C4-2B (cell line): ENCODE measurements around the gene VAMP4.

Source experiments
- CTCF ChIP-seq: fragments of 450-650 bp; conservative IDR thresholded peaks from 2 replicates; pipeline ENCODE4 v1.5.1; 2017; ENCODE audit warnings: mild to moderate bottlenecking
- ZFX ChIP-seq: fragments of 450-650 bp; IDR thresholded peaks from 2 replicates; pipeline ENCODE4 v1.6.1; 2017

GRCh38 chr1:171783816-171784530, 42.1 kb upstream of the VAMP4 start:
- TF ChIP-seq CTCF (no peak), ZFX (no peak)
